H1 (cell line): Measurements from ENCODE around the gene AHDC1. TPM values are rescaled to one million over a fixed set of nuclear protein-coding genes. Genes with fewer than 3 reads are reported as not detected.

ENCODE experiments used
- BACH1 ChIP-seq: IDR thresholded peaks from 2 replicates; pipeline ENCODE4 v1.6.1; 2012; ENCODE audit warnings: low read length, improper control_type of control experiment
- BRCA1 ChIP-seq: IDR thresholded peaks from 2 replicates; pipeline ENCODE4 v1.6.1; 2012; ENCODE audit warnings: low read depth, low read length, improper control_type of control experiment
- CBX5 ChIP-seq: fragments of 300-800, 300-1000 bp; sonication (generic); IDR thresholded peaks from 2 replicates; pipeline ENCODE4 v1.7.1; 2016; ENCODE audit warnings: antibody characterized with exemption, low read length, low read depth
- CHD1 ChIP-seq: IDR thresholded peaks from 2 replicates; pipeline ENCODE4 v1.6.1; 2012; ENCODE audit warnings: low read depth, low read length, improper control_type of control experiment
- CREB1 ChIP-seq: IDR thresholded peaks from 2 replicates; pipeline ENCODE4 v1.6.1; 2012; ENCODE audit warnings: inconsistent platforms
- CTBP2 ChIP-seq: IDR thresholded peaks from 2 replicates; pipeline ENCODE4 v1.7.0; 2011; ENCODE audit warnings: borderline replicate concordance, mild to moderate bottlenecking, moderate library complexity, mixed read lengths, low read length; ENCODE audit not compliant: insufficient read depth, insufficient read length
- CTCF ChIP-seq, 3 experiments: IDR thresholded peaks; 1 replicate in 2 of 3; 2 replicates in 1 of 3; pipeline versions ENCODE4 v1.5.1 to v1.6.1; 2011; ENCODE audit warnings: low read length in 3 of 3, mild to moderate bottlenecking in 3 of 3, inconsistent platforms in 2 of 3, low read depth in 1 of 3, moderate library complexity in 1 of 3; ENCODE audit not compliant: insufficient read depth in 1 of 3; ENCODE audit errors: control extremely low read depth in 1 of 3
- EGR1 ChIP-seq: IDR thresholded peaks from 2 replicates; pipeline ENCODE4 v1.6.1; 2011; ENCODE audit warnings: low read depth, low read length, borderline replicate concordance
- EZH2 ChIP-seq: fragments of 200-600 bp; sonication (generic); IDR thresholded peaks from 2 replicates; pipeline ENCODE4 v1.7.1; 2012; ENCODE audit warnings: low read depth, mild to moderate bottlenecking, moderate library complexity, low read length, inconsistent platforms; ENCODE audit not compliant: severe bottlenecking
- FOSL1 ChIP-seq: IDR thresholded peaks from 2 replicates; pipeline ENCODE4 v1.6.1; 2011; ENCODE audit warnings: mild to moderate bottlenecking, low read depth, low read length, moderate library complexity; ENCODE audit not compliant: insufficient read depth
- HDAC6 ChIP-seq: IDR thresholded peaks from one replicate; pipeline ENCODE4 v1.7.1; 2012; ENCODE audit warnings: low read depth, mild to moderate bottlenecking, inconsistent platforms, low read length, moderate library complexity
- JUND ChIP-seq: IDR thresholded peaks from 2 replicates; pipeline ENCODE4 v1.6.1; 2011; ENCODE audit warnings: mild to moderate bottlenecking, improper control_type of control experiment, low read length
- NRF1 ChIP-seq: IDR thresholded peaks from 2 replicates; pipeline ENCODE4 v1.6.1; 2011; ENCODE audit warnings: mild to moderate bottlenecking, low read depth, low read length, improper control_type of control experiment
- POU5F1 ChIP-seq: IDR thresholded peaks from 2 replicates; pipeline ENCODE4 v1.6.1; 2011; ENCODE audit warnings: low read depth, mild to moderate bottlenecking, low read length, moderate library complexity
- RAD21 ChIP-seq, 2 experiments: IDR thresholded peaks in 1 of 2; conservative IDR thresholded peaks in 1 of 2; 2 replicates each; pipeline ENCODE4 v1.6.1; 2011; ENCODE audit warnings: low read depth in 2 of 2, low read length in 2 of 2, improper control_type of control experiment in 1 of 2, inconsistent platforms in 1 of 2, mild to moderate bottlenecking in 1 of 2, moderate library complexity in 1 of 2
- RBBP5 ChIP-seq: IDR thresholded peaks from 2 replicates; pipeline ENCODE4 v1.7.1; 2012; ENCODE audit warnings: low read depth, mild to moderate bottlenecking, inconsistent platforms, low read length, moderate library complexity, borderline replicate concordance
- RNF2 ChIP-seq: fragments of 200-900, 300-1000 bp; sonication (generic); IDR thresholded peaks from 2 replicates; pipeline ENCODE4 v1.7.1; 2016; ENCODE audit warnings: borderline replicate concordance, low read depth, mild to moderate bottlenecking, antibody characterized with exemption, low read length; ENCODE audit not compliant: poor library complexity, severe bottlenecking; ENCODE audit errors: missing control alignments
- SAP30 ChIP-seq: fragments of 300-600 bp; sonication (generic); IDR thresholded peaks from 2 replicates; pipeline ENCODE4 v1.7.1; 2012; ENCODE audit warnings: low read length, moderate library complexity, mild to moderate bottlenecking, inconsistent platforms; ENCODE audit not compliant: insufficient read depth, insufficient replicate concordance
- SP1 ChIP-seq: IDR thresholded peaks from 2 replicates; pipeline ENCODE4 v1.6.1; 2011; ENCODE audit warnings: low read depth, low read length
- TBP ChIP-seq: IDR thresholded peaks from 2 replicates; pipeline ENCODE4 v1.6.1; 2011; ENCODE audit warnings: low read depth, low read length, improper control_type of control experiment
- ZNF274 ChIP-seq: IDR thresholded peaks from 2 replicates; pipeline ENCODE4 v1.7.0; 2012; ENCODE audit warnings: low read length, borderline replicate concordance; ENCODE audit errors: extremely low read depth
- polyA plus RNA-seq, 7 experiments: library from polyadenylated mRNA; depleted of rRNA in 3 of 7; stranded (reverse) in 5 of 7; unstranded in 2 of 7; fragments of >200 nt in 5 of 7; fragments of 200-250 nt in 2 of 7; gene quantifications; 1 replicate in 5 of 7; 2 replicates in 1 of 7; 4 replicates in 1 of 7; pipeline versions ENCODE4 v1.2.1 to v1.2.3, GENCODE V29; 2011 to 2013; ENCODE audit warnings: missing spikeins in 2 of 7, mixed read lengths in 2 of 7
- total RNA-seq: library from RNA; stranded (reverse); fragmentation: NEBNext Ultra II Directional; extraction: Animal tissue kit (Norgen Biotek cat#: 25700); gene quantifications from 2 replicates; pipeline ENCODE4 v1.2.1, GENCODE V29; 2021

Gene AHDC1
- total and polyA plus RNA-seq, 2 of the 8 experiments (the other 6 are each of a cell fraction or from before 2014, with no cell fraction given): 4.4 to 35.1 TPM

- TF ChIP-seq RAD21 (IDR thresholded peaks at IDR 0.05 in 1 of 2, conservative IDR thresholded peaks at IDR 0.05 in 1 of 2; ENCODE audit: low read depth in 2 of 2, low read length in 2 of 2) (peak; percentile 32 to 69), RNF2 (no peak), SAP30 (no peak), CBX5 (no peak), EZH2 (no peak), BRCA1 (no peak), CHD1 (no peak), BACH1 (peak; percentile 83), CREB1 (peak; percentile 38; the same call in 1 of the 2 replicates), CTCF (IDR thresholded peaks at IDR 0.05; ENCODE audit: control extremely low read depth in 1 of 3, insufficient read depth in 1 of 3, low read depth in 1 of 3, low read length in 3 of 3) (peak in 2 of 3 experiments; percentile 73 to 91; a peak in 3 of 4 replicates), HDAC6 (no peak), SP1 (peak; percentile 48; the same call in 1 of the 2 replicates), JUND (no peak), FOSL1 (no peak), EGR1 (peak; percentile 29; the same call in 1 of the 2 replicates), RBBP5 (no peak), POU5F1 (no peak), TBP (no peak), ZNF274 (no peak), CTBP2 (no peak), NRF1 (no peak)
These were observed 35.5 kb downstream of the AHDC1 start (continued) for GRCh38 chr1:27568300-27569087.
